NT2/D1 (cell line): Measurements from ENCODE around the gene ATG2B.

Experiments used
- DNase-seq: peaks from one replicate; pipeline ENCODE4 v3.0.0-alpha.2; 2011; ENCODE audit warnings: low read depth, low spot score
- H3K27me3 ChIP-seq: 2 replicates; pipeline ENCODE4 v1.6.0; 2011; ENCODE audit warnings: mild to moderate bottlenecking; ENCODE audit not compliant: insufficient read length, insufficient read depth
- H3K36me3 ChIP-seq: 2 replicates; pipeline ENCODE4 v1.6.1; 2011; ENCODE audit warnings: mild to moderate bottlenecking, low read length, mixed read lengths; ENCODE audit not compliant: insufficient read depth, insufficient read length
- H3K4me1 ChIP-seq: 2 replicates; pipeline ENCODE4 v1.5.1; 2011; ENCODE audit not compliant: insufficient read depth, insufficient read length
- H3K4me3 ChIP-seq: 2 replicates; pipeline ENCODE4 v1.5.1; 2011; ENCODE audit warnings: low read depth; ENCODE audit not compliant: insufficient read length
- H3K9ac ChIP-seq: 2 replicates; pipeline ENCODE4 v1.6.0; 2011; ENCODE audit warnings: low read depth; ENCODE audit not compliant: insufficient read length
- H3K9me3 ChIP-seq: 2 replicates; pipeline ENCODE4 v1.5.1; 2011; ENCODE audit warnings: mild to moderate bottlenecking, low read length; ENCODE audit not compliant: insufficient read depth
- SUZ12 ChIP-seq: IDR thresholded peaks from 2 replicates; pipeline ENCODE4 v1.6.1; 2011; ENCODE audit not compliant: insufficient read length, insufficient read depth; ENCODE audit errors: extremely low read depth
- YY1 ChIP-seq: IDR thresholded peaks from 2 replicates; pipeline ENCODE4 v1.6.1; 2011; ENCODE audit not compliant: insufficient read length, insufficient read depth
- ZNF274 ChIP-seq: IDR thresholded peaks from 2 replicates; pipeline ENCODE4 v1.6.1; 2011; ENCODE audit warnings: mild to moderate bottlenecking, low read depth, low read length

ATG2B gene

DNA sequence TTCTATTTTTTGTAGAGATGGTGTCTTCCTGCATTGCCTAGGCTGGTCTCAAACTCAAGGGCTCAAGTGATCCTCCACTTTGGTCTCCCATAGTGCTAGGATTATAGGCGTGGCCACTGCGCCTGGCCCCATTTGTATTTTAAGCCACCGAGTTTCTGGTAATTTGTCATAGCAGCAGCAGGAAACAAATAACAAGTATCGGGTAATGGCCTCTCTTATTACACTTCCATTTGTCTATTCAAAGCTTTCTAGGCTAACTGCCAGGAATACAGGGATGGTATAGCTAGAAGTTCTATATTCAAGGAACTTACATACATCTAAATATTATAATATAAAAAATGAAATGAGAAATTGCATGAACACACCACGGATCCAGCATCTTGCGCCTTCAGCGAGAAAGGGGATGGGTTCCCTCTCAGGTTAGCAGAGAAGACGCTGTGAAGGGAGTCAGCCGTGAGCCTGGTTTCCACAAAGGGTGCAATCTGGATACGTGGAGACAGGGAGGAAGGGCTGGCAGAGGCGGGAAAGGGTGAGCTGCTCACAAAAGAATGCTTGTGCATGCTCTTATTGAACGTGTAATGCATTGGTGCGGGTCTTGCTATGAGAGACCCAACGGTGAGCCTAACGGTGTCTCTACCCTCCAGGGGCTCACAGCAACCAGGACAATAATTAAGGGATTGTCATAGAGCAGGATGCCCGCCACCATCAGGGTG lies 97.6 kb downstream of the ATG2B start:
- Histone ChIP-seq H3K9ac (no peak overlapping the region), H3K36me3 (no peaks in the 10 kb centered on the region), H3K9me3 (no peaks in the 10 kb centered on the region), H3K4me1 (peaks cover 3% of the 10 kb centered on the region), H3K27me3 (no peaks in the 10 kb centered on the region), H3K4me3 (no peak overlapping the region)
- TF ChIP-seq ZNF274 (no peak), YY1 (no peak), SUZ12 (no peak)
- DNase-seq, result no peak

- H3K36me3 ChIP-seq, result no peaks in the 10 kb centered on the region
- no peaks in the 10 kb centered on the region for H3K27me3 ChIP-seq
- peaks cover 3% of the 10 kb centered on the region for H3K4me1 ChIP-seq
- no peak overlapping the region for H3K4me3 ChIP-seq
- DNase-seq, result no peak
- H3K9ac ChIP-seq, result no peak overlapping the region
- H3K9me3 ChIP-seq, result no peaks in the 10 kb centered on the region
- no peak for TF ChIP-seq ZNF274
- TF ChIP-seq SUZ12, result no peak
- TF ChIP-seq YY1, result no peak
These were observed 98.3 kb downstream of the ATG2B start for GRCh38 chr14:96264853-96265252.

DNA sequence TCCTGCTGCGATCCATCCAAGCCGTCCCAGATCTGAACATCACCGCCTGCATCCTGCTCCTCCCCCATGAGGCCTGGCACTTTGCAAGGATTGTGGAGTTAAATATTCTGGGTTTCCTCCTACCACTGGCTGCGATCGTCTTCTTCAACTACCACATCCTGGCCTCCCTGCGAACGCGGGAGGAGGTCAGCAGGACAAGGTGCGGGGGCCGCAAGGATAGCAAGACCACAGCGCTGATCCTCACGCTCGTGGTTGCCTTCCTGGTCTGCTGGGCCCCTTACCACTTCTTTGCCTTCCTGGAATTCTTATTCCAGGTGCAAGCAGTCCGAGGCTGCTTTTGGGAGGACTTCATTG lies 99.0 kb downstream of the ATG2B start:
- H3K36me3 ChIP-seq, result no peaks in the 10 kb centered on the region
- no peaks in the 10 kb centered on the region for H3K9me3 ChIP-seq
- no peak overlapping the region for H3K9ac ChIP-seq
- peaks cover 3% of the 10 kb centered on the region for H3K4me1 ChIP-seq
- TF ChIP-seq SUZ12, result no peak
- no peak overlapping the region for H3K4me3 ChIP-seq
- no peaks in the 10 kb centered on the region for H3K27me3 ChIP-seq
- no peak for DNase-seq

DNA sequence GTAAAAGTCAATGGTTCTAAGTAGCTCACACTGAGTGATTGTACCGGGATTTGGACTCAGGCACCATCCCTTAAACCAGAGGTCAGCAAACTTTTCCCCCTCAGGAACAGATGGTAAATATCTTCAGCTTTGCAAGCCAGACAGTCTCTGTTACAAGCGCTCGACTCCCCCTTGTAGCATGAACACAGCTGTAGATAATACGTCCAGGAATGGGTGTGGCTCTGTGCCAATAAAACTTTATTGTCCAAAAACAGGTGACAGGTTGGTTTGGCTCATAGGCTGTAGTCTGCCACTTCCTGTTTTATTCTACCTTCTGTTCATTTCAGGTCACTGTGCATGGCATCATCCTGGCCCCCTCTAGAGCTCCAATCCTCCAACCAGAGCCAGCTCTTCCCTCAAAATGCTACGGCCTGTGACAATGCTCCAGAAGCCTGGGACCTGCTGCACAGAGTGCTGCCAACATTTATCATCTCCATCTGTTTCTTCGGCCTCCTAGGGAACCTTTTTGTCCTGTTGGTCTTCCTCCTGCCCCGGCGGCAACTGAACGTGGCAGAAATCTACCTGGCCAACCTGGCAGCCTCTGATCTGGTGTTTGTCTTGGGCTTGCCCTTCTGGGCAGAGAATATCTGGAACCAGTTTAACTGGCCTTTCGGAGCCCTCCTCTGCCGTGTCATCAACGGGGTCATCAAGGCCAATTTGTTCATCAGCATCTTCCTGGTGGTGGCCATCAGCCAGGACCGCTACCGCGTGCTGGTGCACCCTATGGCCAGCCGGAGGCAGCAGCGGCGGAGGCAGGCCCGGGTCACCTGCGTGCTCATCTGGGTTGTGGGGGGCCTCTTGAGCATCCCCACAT lies 99.6 kb downstream of the ATG2B start:
- no peaks in the 10 kb centered on the region for H3K9me3 ChIP-seq
- TF ChIP-seq SUZ12 (no peak), ZNF274 (no peak), YY1 (no peak)
- no peak for DNase-seq
- peaks cover 3% of the 10 kb centered on the region for H3K4me1 ChIP-seq
- H3K36me3 ChIP-seq, result no peaks in the 10 kb centered on the region
- no peak overlapping the region for H3K9ac ChIP-seq
- no peak overlapping the region for H3K4me3 ChIP-seq
- H3K27me3 ChIP-seq, result no peaks in the 10 kb centered on the region

DNA sequence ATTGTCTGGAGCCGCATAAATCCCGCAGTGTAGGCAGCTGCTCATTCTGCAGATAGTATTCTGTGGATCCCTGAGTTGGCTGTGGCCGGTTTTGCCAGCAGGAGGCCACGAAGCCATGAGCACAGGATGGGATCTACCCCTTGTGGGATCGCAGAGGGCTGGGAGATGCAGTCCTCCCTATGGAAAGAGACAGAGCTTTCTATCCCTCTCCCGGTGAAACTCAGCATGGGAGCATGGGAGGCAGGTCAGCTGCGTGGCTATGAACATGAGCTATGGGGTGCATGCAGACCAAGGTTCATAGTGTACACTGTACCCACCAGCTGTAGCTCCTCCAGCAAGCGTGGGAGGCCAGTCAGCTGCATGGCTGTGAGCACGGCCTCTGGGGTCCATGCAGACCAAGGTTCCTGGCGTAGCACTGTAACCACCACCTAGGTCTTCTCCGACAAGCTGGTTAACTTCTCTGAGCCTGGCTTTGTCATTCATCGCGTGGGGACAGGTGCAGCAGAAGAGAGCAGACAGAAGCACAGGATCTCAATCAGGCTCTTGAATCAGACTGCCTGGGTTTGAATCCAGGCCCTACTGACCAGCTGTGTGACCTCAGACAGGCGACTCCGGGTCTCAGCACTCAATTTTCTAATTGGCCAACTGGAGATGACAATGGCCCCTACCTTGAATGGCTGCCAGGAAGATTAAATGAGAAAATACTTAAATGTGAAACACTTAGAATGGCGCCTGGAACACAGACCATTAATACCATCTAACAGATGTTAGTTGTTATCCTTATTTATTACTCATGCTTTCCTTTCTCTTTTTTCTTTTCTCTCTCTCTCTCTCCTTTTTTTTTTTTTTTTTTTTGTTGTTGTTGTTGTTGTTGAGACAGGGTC lies 101.1 kb downstream of the ATG2B start:
- no peak for TF ChIP-seq ZNF274
- TF ChIP-seq SUZ12, result no peak
- TF ChIP-seq YY1, result no peak
- Histone ChIP-seq H3K36me3 (no peaks in the 10 kb centered on the region), H3K9ac (no peak overlapping the region), H3K4me1 (no peaks in the 10 kb centered on the region), H3K9me3 (no peaks in the 10 kb centered on the region; the same call in 1 of the 2 replicates), H3K4me3 (no peak overlapping the region), H3K27me3 (no peaks in the 10 kb centered on the region)
- no peak for DNase-seq

DNA sequence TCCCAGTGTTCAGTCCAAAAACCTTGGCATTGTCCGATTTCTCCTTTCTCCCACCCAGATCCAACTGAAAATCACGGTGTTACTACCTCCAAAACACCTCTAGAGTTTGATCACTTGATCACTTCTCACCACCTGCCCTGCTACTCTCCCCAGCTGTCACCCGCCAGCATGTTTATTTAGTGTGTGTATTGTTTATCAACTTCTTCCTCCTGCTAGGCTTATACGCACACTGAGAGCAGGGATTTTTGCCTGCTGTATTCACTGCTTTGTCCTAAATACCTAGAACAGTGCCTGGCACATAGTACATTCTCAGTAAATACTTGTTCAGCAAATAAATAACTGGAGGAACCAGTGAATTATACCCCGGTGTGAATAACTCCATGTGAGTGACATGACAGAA lies 102.1 kb downstream of the ATG2B start:
- no peak overlapping the region for H3K9ac ChIP-seq
- TF ChIP-seq SUZ12 (no peak), ZNF274 (no peak), YY1 (no peak)
- H3K4me1 ChIP-seq, result no peaks in the 10 kb centered on the region
- H3K27me3 ChIP-seq, result no peaks in the 10 kb centered on the region
- no peak overlapping the region for H3K4me3 ChIP-seq
- no peak for DNase-seq
- H3K9me3 ChIP-seq, result no peaks in the 10 kb centered on the region; the same call in 1 of the 2 replicates
- H3K36me3 ChIP-seq, result no peaks in the 10 kb centered on the region

GRCh38 chr14:96260341-96260821 lies 102.8 kb downstream of the ATG2B start:
- Histone ChIP-seq H3K27me3 (no peaks in the 10 kb centered on the region), H3K36me3 (no peaks in the 10 kb centered on the region), H3K4me3 (no peak overlapping the region), H3K9ac (no peak overlapping the region), H3K9me3 (no peaks in the 10 kb centered on the region; the same call in 1 of the 2 replicates), H3K4me1 (no peaks in the 10 kb centered on the region)
- TF ChIP-seq YY1 (no peak), SUZ12 (no peak), ZNF274 (no peak)
- no peak for DNase-seq
